Ovary (tissue), 9 donors: Measurements from ENCODE around the gene SEC24C. TPM values are rescaled to one million over a fixed set of nuclear protein-coding genes. Genes with fewer than 3 reads are reported as not detected.
A peak's percentile ranks its signal among the peaks of the same experiment; 100 is the strongest.

Source experiments
- DNase-seq, 5 donors: peaks; one replicate each; pipeline ENCODE4 v3.0.0-alpha.2; 2019 to 2020
- H3K27ac ChIP-seq, 2 donors: fragments of 200-600 bp; one replicate each; pipeline versions ENCODE4 v1.5.1 to v1.8.0; 2019 to 2022
- H3K27me3 ChIP-seq: fragments of 200-600 bp; one replicate; pipeline ENCODE4 v1.8.0; 2022
- H3K36me3 ChIP-seq: fragments of 200-600 bp; sonication (generic); one replicate; pipeline ENCODE4 v1.5.1; 2019
- H3K4me1 ChIP-seq: one replicate; pipeline ENCODE4 v1.8.1; 2013; ENCODE audit warnings: mild to moderate bottlenecking, moderate library complexity; ENCODE audit not compliant: insufficient read depth
- H3K4me3 ChIP-seq: fragments of 200-600 bp; sonication (generic); one replicate; pipeline ENCODE4 v1.5.1; 2017
- H3K9me3 ChIP-seq, 2 donors: fragments of 200-600 bp in 1 of 2; sonication (generic) in 1 of 2; one replicate each; pipeline versions ENCODE4 v1.5.1 to v1.8.1; 2013 to 2019; ENCODE audit warnings: mild to moderate bottlenecking in 1 of 2, moderate library complexity in 1 of 2
- CTCF ChIP-seq, 3 donors: fragments of 450-650 bp in 2 of 3; fragments of 200-600 bp in 1 of 3; IDR thresholded peaks; one replicate each; pipeline versions ENCODE4 v1.5.1 to v1.8.0; 2016 to 2022; ENCODE audit warnings: antibody characterized with exemption in 3 of 3, mild to moderate bottlenecking in 1 of 3
- EP300 ChIP-seq: sonication (generic); formaldehyde crosslinking; IDR thresholded peaks from one replicate; pipeline ENCODE4 v1.6.1; 2017; ENCODE audit warnings: antibody characterized with exemption
- POLR2A ChIP-seq: fragments of 450-650 bp; IDR thresholded peaks from one replicate; pipeline ENCODE4 v1.6.1; 2017; ENCODE audit warnings: antibody characterized with exemption, mild to moderate bottlenecking, moderate library complexity
- WGBS, 3 donors: extraction: QIAGEN DNeasy Blood & Tissue Kit in 1 of 3; methylation state at CpG; one replicate each; pipeline versions ENCODE4 v1.1.5 to v1.1.7; 2013 to 2017; 5-methylcytosine and 5-hydroxymethylcytosine counted together
- intact Hi-C, 4 donors: fragments of 100-400 bp; cut with DNase I; formaldehyde crosslinking; loops; one replicate each; pipeline versions ENCODE4 v1.11.0 to v1.15.1; 2022 to 2023
- polyA plus RNA-seq, 2 donors: library from polyadenylated mRNA; stranded (reverse); fragments of 200-250 nt in 1 of 2; fragments of 350-450 nt in 1 of 2; fragmentation: Illumina TruSeq in 1 of 2; extraction: RNeasy Lipid Tissue Mini Kit (QIAGEN cat#74804) in 1 of 2; gene quantifications; one replicate each; pipeline ENCODE4 v1.2.3, GENCODE V29; 2013 to 2014
- total RNA-seq, 7 donors: library from RNA; depleted of rRNA in 2 of 7; stranded (reverse); fragments of >200 nt in 2 of 7; fragmentation: NEBNext Ultra II Directional in 3 of 7; extraction: Animal tissue kit (Norgen Biotek cat#: 25700) in 3 of 7; gene quantifications; one replicate each; pipeline versions ENCODE4 v1.1.0 to v1.2.4, GENCODE V29; 2016 to 2023
- donor health status: DM: no; HTN: no; CAD: no; lungs with moderate emphysema.
- donor health status: DM: no; HTN: no; CAD: no.
- donor health status: Bipolar disorder and iron deficiency.
- donor health status: DM: yes; HTN: yes; CAD: no.
- donor health status: DM: no; HTN: no; CAD: no.
- donor health status: DM: yes; HTN: yes; CAD: no.

Gene SEC24C
- total and polyA plus RNA-seq, 9 donors: 30.3 to 70.4 (median 58.8) TPM

GRCh38 chr10:73807471-73807870, 63.3 kb downstream of the SEC24C start:
- Histone ChIP-seq H3K4me3 (no peak overlapping the region), H3K36me3 (no peaks in the 10 kb centered on the region), H3K9me3 (no peaks in the 10 kb centered on the region), H3K27me3 (no peaks in the 10 kb centered on the region), H3K4me1 (no peaks in the 10 kb centered on the region), H3K27ac (no peak overlapping the region)
- 92 to 96% (median 96%) methylated on average over 14 of the region's 14 CpGs for WGBS, 3 donors
- no peak for DNase-seq
- intact Hi-C loops: no loop called here
- no peak for TF ChIP-seq POLR2A
- no peak for TF ChIP-seq EP300
- no peak for TF ChIP-seq CTCF (IDR thresholded peaks at IDR 0.05)

- no peak for DNase-seq
- H3K27me3 ChIP-seq: no peaks in the 10 kb centered on the region
- no peaks in the 10 kb centered on the region for H3K4me1 ChIP-seq
- H3K4me3 ChIP-seq: no peak overlapping the region
- H3K27ac ChIP-seq: no peak overlapping the region
- H3K36me3 ChIP-seq: no peaks in the 10 kb centered on the region
- intact Hi-C loops: no loop called here
- 88 to 92% (median 92%) methylated on average over 16 of the region's 16 CpGs for WGBS, 3 donors
- TF ChIP-seq CTCF (IDR thresholded peaks at IDR 0.05) (no peak), EP300 (no peak), POLR2A (no peak)
- no peaks in the 10 kb centered on the region for H3K9me3 ChIP-seq
Measured at GRCh38 chr10:73808021-73808815, 64.0 kb downstream of the SEC24C start.

GRCh38 chr10:73809061-73809818, 65.1 kb downstream of the SEC24C start:
- TF ChIP-seq CTCF (IDR thresholded peaks at IDR 0.05): no peak
- TF ChIP-seq POLR2A: no peak
- TF ChIP-seq EP300: no peak
- H3K9me3 ChIP-seq: no peaks in the 10 kb centered on the region
- H3K27me3 ChIP-seq: no peaks in the 10 kb centered on the region
- intact Hi-C loops: no loop called here
- 59 to 78% (median 60%) methylated on average over 5 of the region's 5 CpGs for WGBS, 3 donors
- no peak for DNase-seq
- no peak overlapping the region for H3K27ac ChIP-seq
- H3K4me1 ChIP-seq: no peaks in the 10 kb centered on the region
- H3K4me3 ChIP-seq: no peak overlapping the region
- H3K36me3 ChIP-seq: no peaks in the 10 kb centered on the region

DNA sequence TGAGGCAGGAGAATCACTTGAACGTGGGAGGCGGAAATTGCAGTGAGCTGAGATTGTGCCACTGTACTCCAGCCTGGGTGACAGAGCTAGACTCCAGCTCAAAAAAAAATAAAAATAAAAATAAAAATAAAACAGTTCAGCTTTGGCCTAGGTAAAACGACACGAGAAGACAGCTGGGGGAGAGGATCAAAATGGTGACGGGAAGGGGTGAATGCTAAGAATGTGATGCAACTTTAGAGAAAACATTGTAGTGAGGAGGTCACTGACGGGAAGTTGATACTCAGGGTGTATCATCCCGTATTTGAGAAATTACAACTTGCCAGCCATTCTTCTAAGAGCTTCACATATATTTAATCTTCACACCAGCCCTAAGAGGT, 66.2 kb downstream of the SEC24C start:
- DNase-seq: no peak
- no peaks in the 10 kb centered on the region for H3K4me1 ChIP-seq
- no peaks in the 10 kb centered on the region for H3K9me3 ChIP-seq
- H3K27me3 ChIP-seq: no peaks in the 10 kb centered on the region
- intact Hi-C loops: no loop called here
- WGBS, 3 donors: 66 to 69% (median 66%) methylated on average over 7 of the region's 7 CpGs
- H3K27ac ChIP-seq: peak overlapping the region in 1 of 2 donors; percentile 76
- peak overlapping the region; percentile 90 for H3K4me3 ChIP-seq
- H3K36me3 ChIP-seq: no peaks in the 10 kb centered on the region
- TF ChIP-seq CTCF (IDR thresholded peaks at IDR 0.05) (no peak), POLR2A (no peak), EP300 (no peak)
